ENCODE data around the gene FKBP4. TPM values are rescaled to one million over a fixed set of nuclear protein-coding genes. Genes with fewer than 3 reads are reported as not detected.
A peak's percentile ranks its signal among the peaks of the same experiment; 100 is the strongest.

FKBP4 gene
- total and polyA plus RNA-seq, 2 donors (not counting 1 experiment from before 2014, with no cell fraction given): 19.3 to 56.7 TPM

DNA sequence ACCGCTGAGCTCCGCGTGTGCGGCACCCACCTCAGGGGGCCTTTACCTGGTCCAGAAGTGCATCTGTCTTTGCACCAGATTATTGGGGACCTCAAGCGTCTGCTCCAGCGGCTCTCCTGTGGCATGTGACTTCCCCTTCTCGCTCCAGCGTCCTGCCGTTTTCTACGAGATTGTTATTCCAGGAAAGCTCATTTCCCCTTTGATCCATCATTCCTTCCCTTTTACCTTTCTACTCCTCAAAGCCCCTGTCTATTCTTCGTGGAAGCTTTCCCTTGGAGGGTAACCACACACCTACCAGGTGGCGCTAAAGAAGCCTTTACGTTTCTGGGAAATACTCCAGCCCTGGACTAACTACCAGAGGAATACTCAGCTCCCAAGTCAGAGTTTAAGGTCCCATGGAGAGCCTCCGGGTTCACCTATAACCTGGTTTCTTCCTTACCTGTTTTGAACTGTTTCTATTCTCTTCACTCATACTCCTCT lies 1.5 kb downstream of the FKBP4 start:
- Histone ChIP-seq H3K4me1 (ENCODE audit: control insufficient read depth in 2 of 2, insufficient read depth in 2 of 2, low read length in 2 of 2) (peaks cover 12 to 21% of the 10 kb centered on the region in 2 donors), H2AFZ (ENCODE audit: insufficient read depth, low read depth, low read length, poor library complexity, severe bottlenecking) (peak overlapping the region; percentile 90), H4K20me1 (ENCODE audit: control insufficient read depth, insufficient read depth, low read length, poor library complexity, severe bottlenecking) (peaks cover 21% of the 10 kb centered on the region), H3K4me2 (replicated peaks; ENCODE audit: low read depth, low read length, poor library complexity, severe bottlenecking) (peak overlapping the region; percentile 99), H3K36me3 (replicated peaks in 1 of 2; ENCODE audit: control extremely low read depth in 1 of 2, control insufficient read depth in 1 of 2, extremely low read depth in 1 of 2, insufficient read depth in 2 of 2, low read length in 1 of 2) (peaks cover 2 to 40% of the 10 kb centered on the region in 2 experiments), H3K27ac (ENCODE audit: low read length in 2 of 2) (peak overlapping the region; percentile 2 to 63), H3K27me3 (replicated peaks in 1 of 4; ENCODE audit: control extremely low read depth in 1 of 4, control insufficient read depth in 3 of 4, insufficient read depth in 4 of 4, low read length in 3 of 4) (no peaks in the 10 kb centered on the region), H3K79me2 (ENCODE audit: control insufficient read depth, insufficient read depth, low read length) (peaks cover 28% of the 10 kb centered on the region), H3K9ac (ENCODE audit: low read length) (peak overlapping the region; percentile 87), H3K4me3 (ENCODE audit: control extremely low read depth in 1 of 5, extremely low read depth in 1 of 5, insufficient read depth in 1 of 5, low read depth in 2 of 5, low read length in 4 of 5) (peak overlapping the region; percentile 67 to 97 (median 76)), H3K9me3 (ENCODE audit: control extremely low read depth in 1 of 3, control insufficient read depth in 2 of 3, insufficient read depth in 1 of 3, low read length in 2 of 3) (no peaks in the 10 kb centered on the region)
- CTCF ChIA-PET: interaction anchor here (0.5 to 2.7 kb wide), 6 partner anchors 10 to 278 kb away, joined by 3 to 13 read pairs (median 5); partner anchors contain the start of gene ITFG2
- Mint-ChIP-seq H3K27me3 (no peaks in the 10 kb centered on the region), H3K27ac (peak overlapping the region; percentile 92), H3K9me3 (ENCODE audit: insufficient read depth) (no peaks in the 10 kb centered on the region), H3K4me3 (peak overlapping the region; percentile 97), H3K4me1 (peaks cover 24% of the 10 kb centered on the region)
- intact Hi-C loops (cut with micrococcal nuclease): loop anchor here (5.0 to 10.0 kb wide), 5 partner anchors 81 to 1079 kb away; partner anchors contain the start of genes DCP1B, FOXM1, PARP11 and RHNO1
- ATAC-seq (ENCODE audit: low read depth): no peak
- no peak for DNase-seq
- POLR2A ChIA-PET: interaction anchor here (0.5 to 2.4 kb wide), 4 partner anchors 15 to 105 kb away, joined by 3 to 17 read pairs (median 5); partner anchors contain the start of gene ITFG2
- TF ChIP-seq, protein P1, sequence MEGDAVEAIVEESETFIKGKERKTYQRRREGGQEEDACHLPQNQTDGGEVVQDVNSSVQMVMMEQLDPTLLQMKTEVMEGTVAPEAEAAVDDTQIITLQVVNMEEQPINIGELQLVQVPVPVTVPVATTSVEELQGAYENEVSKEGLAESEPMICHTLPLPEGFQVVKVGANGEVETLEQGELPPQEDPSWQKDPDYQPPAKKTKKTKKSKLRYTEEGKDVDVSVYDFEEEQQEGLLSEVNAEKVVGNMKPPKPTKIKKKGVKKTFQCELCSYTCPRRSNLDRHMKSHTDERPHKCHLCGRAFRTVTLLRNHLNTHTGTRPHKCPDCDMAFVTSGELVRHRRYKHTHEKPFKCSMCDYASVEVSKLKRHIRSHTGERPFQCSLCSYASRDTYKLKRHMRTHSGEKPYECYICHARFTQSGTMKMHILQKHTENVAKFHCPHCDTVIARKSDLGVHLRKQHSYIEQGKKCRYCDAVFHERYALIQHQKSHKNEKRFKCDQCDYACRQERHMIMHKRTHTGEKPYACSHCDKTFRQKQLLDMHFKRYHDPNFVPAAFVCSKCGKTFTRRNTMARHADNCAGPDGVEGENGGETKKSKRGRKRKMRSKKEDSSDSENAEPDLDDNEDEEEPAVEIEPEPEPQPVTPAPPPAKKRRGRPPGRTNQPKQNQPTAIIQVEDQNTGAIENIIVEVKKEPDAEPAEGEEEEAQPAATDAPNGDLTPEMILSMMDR (IDR thresholded peaks at IDR 0.05): no peak
- no peak for TF ChIP-seq EZH2 (IDR thresholded peaks at IDR 0.05; ENCODE audit: borderline replicate concordance, insufficient read depth, low read depth, low read length, poor library complexity, severe bottlenecking)
- 5% methylated on average over 13 of the region's 14 CpGs for WGBS (ENCODE audit: insufficient coverage)

GRCh38 chr12:2797721-2798418 lies 3.1 kb downstream of the FKBP4 start:
- H3K9ac ChIP-seq (ENCODE audit: low read length): no peak overlapping the region
- no peak for DNase-seq
- TF ChIP-seq, protein P1 (IDR thresholded peaks at IDR 0.05): no peak
- TF ChIP-seq EZH2 (IDR thresholded peaks at IDR 0.05; ENCODE audit: borderline replicate concordance, insufficient read depth, low read depth, low read length, poor library complexity, severe bottlenecking): no peak
- H3K27ac Mint-ChIP-seq: peak overlapping the region; percentile 15
- H3K4me3 Mint-ChIP-seq: peak overlapping the region; percentile 14
- H3K27me3 Mint-ChIP-seq: no peaks in the 10 kb centered on the region
- POLR2A ChIA-PET: no interaction called here
- no peaks in the 10 kb centered on the region for H3K9me3 Mint-ChIP-seq (ENCODE audit: insufficient read depth)
- no peak overlapping the region for H3K4me3 ChIP-seq (ENCODE audit: control extremely low read depth in 1 of 5, extremely low read depth in 1 of 5, insufficient read depth in 1 of 5, low read depth in 2 of 5, low read length in 4 of 5)
- peaks cover 2 to 53% of the 10 kb centered on the region in 2 experiments for H3K36me3 ChIP-seq (replicated peaks in 1 of 2; ENCODE audit: control extremely low read depth in 1 of 2, control insufficient read depth in 1 of 2, extremely low read depth in 1 of 2, insufficient read depth in 2 of 2, low read length in 1 of 2)
- peaks cover 21% of the 10 kb centered on the region for H4K20me1 ChIP-seq (ENCODE audit: control insufficient read depth, insufficient read depth, low read length, poor library complexity, severe bottlenecking)
- CTCF ChIA-PET: no interaction called here
- no peak overlapping the region for H2AFZ ChIP-seq (ENCODE audit: insufficient read depth, low read depth, low read length, poor library complexity, severe bottlenecking)
- H3K79me2 ChIP-seq (ENCODE audit: control insufficient read depth, insufficient read depth, low read length): peaks cover 28% of the 10 kb centered on the region
- peaks cover 24% of the 10 kb centered on the region for H3K4me1 Mint-ChIP-seq
- intact Hi-C loops (cut with micrococcal nuclease): loop anchor here (5.0 to 10.0 kb wide), 5 partner anchors 79 to 1077 kb away; partner anchors contain the start of genes DCP1B, FOXM1, PARP11 and RHNO1
- ATAC-seq (ENCODE audit: low read depth): no peak
- H3K27ac ChIP-seq (ENCODE audit: low read length in 2 of 2): no peak overlapping the region
- no peaks in the 10 kb centered on the region for H3K27me3 ChIP-seq (replicated peaks in 1 of 4; ENCODE audit: control extremely low read depth in 1 of 4, control insufficient read depth in 3 of 4, insufficient read depth in 4 of 4, low read length in 3 of 4)
- H3K4me1 ChIP-seq (ENCODE audit: control insufficient read depth in 2 of 2, insufficient read depth in 2 of 2, low read length in 2 of 2): peaks cover 12 to 21% of the 10 kb centered on the region in 2 donors
- 94% methylated on average over 6 of the region's 7 CpGs for WGBS (ENCODE audit: insufficient coverage)
- no peaks in the 10 kb centered on the region for H3K9me3 ChIP-seq (ENCODE audit: control extremely low read depth in 1 of 3, control insufficient read depth in 2 of 3, insufficient read depth in 1 of 3, low read length in 2 of 3)
- no peak overlapping the region for H3K4me2 ChIP-seq (replicated peaks; ENCODE audit: low read depth, low read length, poor library complexity, severe bottlenecking)

All from B cell (primary cell).